Endothelial cell (in vitro differentiated cells): Measurements from ENCODE around the gene PRKAG2. TPM values are rescaled to one million over a fixed set of nuclear protein-coding genes. Genes with fewer than 3 reads are reported as not detected.

Experiments
- DNase-seq: peaks from one replicate; pipeline ENCODE4 v3.0.0; 2021; ENCODE audit warnings: low spot score
- H3K27ac Mint-ChIP-seq: one replicate; pipeline ENCODE4 v1.8.0; 2021; ENCODE audit warnings: mixed read lengths, inconsistent platforms; ENCODE audit not compliant: unreplicated experiment
- H3K27me3 Mint-ChIP-seq: one replicate; pipeline ENCODE4 v1.8.0; 2021; ENCODE audit warnings: mild to moderate bottlenecking, moderate library complexity, mixed read lengths, inconsistent platforms; ENCODE audit not compliant: unreplicated experiment
- H3K36me3 Mint-ChIP-seq: one replicate; pipeline ENCODE4 v1.8.0; 2021; ENCODE audit warnings: mild to moderate bottlenecking, low read depth, mixed read lengths, inconsistent platforms; ENCODE audit not compliant: unreplicated experiment
- H3K4me1 Mint-ChIP-seq: one replicate; pipeline ENCODE4 v1.8.0; 2021; ENCODE audit warnings: mild to moderate bottlenecking, mixed read lengths, inconsistent platforms; ENCODE audit not compliant: unreplicated experiment
- H3K4me3 Mint-ChIP-seq: one replicate; pipeline ENCODE4 v1.8.0; 2021; ENCODE audit warnings: mild to moderate bottlenecking, mixed read lengths, inconsistent platforms; ENCODE audit not compliant: unreplicated experiment
- H3K9me3 Mint-ChIP-seq: one replicate; pipeline ENCODE4 v1.8.0; 2021; ENCODE audit warnings: mixed read lengths, inconsistent platforms; ENCODE audit not compliant: unreplicated experiment
- CTCF ChIP-seq: fragments of 200-600 bp; sonication (generic); IDR thresholded peaks from one replicate; pipeline ENCODE4 v1.5.0; 2021; ENCODE audit warnings: antibody characterized with exemption; ENCODE audit not compliant: unreplicated experiment
- total RNA-seq: library from RNA; stranded (reverse); fragmentation: NEBNext Ultra II Directional; extraction: Animal tissue kit (Norgen Biotek cat#: 25700); gene quantifications from one replicate; pipeline ENCODE4 v1.2.1, GENCODE V29; 2021; ENCODE audit not compliant: unreplicated experiment

The PRKAG2 gene
- total RNA-seq, 1 donor from 2014 or later = 16.0 TPM

DNA sequence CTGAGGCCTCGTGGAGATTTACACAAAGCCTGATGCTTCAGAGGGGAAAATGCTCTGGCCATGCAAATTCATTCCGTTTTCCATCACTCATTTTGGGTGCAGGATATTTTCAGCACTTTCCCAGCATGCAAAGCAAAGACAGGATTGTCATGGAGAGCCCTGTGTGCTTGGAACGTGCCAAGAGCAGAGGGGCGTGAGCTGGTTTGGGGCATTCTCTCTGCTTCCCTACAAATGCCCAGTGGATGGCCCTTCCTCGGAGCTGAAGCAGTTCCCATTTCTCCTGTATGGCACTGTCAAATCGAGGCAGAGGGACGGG lies 164.1 kb downstream of the PRKAG2 start:
- TF ChIP-seq CTCF = no peak

GRCh38 chr7:151711906-151712809 lies 164.8 kb downstream of the PRKAG2 start:
- no peak overlapping the region for H3K4me3 Mint-ChIP-seq
- no peak overlapping the region for H3K27ac Mint-ChIP-seq
- no peak for DNase-seq
- no peak for TF ChIP-seq CTCF
- H3K36me3 Mint-ChIP-seq = no peaks in the 10 kb centered on the region
- H3K4me1 Mint-ChIP-seq = no peaks in the 10 kb centered on the region
- H3K9me3 Mint-ChIP-seq = no peaks in the 10 kb centered on the region
- peaks cover 10% of the 10 kb centered on the region for H3K27me3 Mint-ChIP-seq

More for the DNA sequence above, 164.1 kb downstream of the PRKAG2 start:
- DNase-seq = no peak
- Mint-ChIP-seq H3K27ac (no peak overlapping the region), H3K36me3 (no peaks in the 10 kb centered on the region), H3K4me3 (no peak overlapping the region), H3K9me3 (no peaks in the 10 kb centered on the region), H3K4me1 (no peaks in the 10 kb centered on the region), H3K27me3 (peaks cover 11% of the 10 kb centered on the region)

- TF ChIP-seq CTCF = no peak
- Mint-ChIP-seq H3K27ac (no peak overlapping the region), H3K36me3 (no peaks in the 10 kb centered on the region), H3K27me3 (peaks cover 10% of the 10 kb centered on the region), H3K4me1 (no peaks in the 10 kb centered on the region), H3K4me3 (no peak overlapping the region), H3K9me3 (no peaks in the 10 kb centered on the region)
- no peak for DNase-seq
Measured at GRCh38 chr7:151711435-151711872, 165.5 kb downstream of the PRKAG2 start.

DNA sequence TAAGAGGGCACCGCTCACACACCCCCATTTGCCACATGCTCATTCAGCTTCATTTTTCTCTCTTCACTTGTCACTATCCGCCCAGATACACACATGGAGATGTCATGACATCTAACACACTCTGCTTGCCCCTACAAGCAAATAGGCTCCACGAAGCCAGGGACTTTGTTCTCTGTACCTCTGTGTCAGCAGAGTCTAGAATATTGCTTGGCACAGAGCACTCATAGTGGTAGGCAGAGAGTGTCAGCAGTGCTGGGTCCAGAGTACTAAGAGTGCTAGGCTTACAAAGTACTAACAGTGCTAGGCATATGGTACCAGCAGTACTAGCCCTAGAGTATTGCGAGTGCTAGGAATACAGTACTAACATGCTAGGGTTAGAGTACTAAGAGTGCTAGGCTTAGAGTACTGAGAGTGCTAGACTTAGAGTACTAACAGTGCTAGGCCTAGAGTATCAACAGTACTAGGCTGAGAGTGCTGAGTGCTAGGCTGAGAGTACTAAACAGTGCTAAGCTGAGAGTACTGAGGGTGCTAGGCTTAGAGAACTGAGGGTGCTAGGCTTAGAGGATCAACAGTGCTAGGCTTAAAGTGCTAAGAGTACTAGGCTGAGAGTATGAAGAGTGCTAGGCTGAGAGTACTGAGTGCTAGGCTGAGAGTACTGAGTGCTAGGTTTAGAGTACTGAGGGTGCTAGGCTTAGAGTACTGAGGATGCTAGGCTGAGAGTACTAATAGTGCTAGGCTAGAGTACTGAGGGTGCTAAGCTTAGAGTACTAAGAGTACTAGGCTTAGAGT lies 166.1 kb downstream of the PRKAG2 start:
- H3K27ac Mint-ChIP-seq = no peak overlapping the region
- DNase-seq = no peak
- H3K4me3 Mint-ChIP-seq = no peak overlapping the region
- H3K27me3 Mint-ChIP-seq = peaks cover 10% of the 10 kb centered on the region
- no peaks in the 10 kb centered on the region for H3K36me3 Mint-ChIP-seq
- H3K4me1 Mint-ChIP-seq = no peaks in the 10 kb centered on the region
- no peaks in the 10 kb centered on the region for H3K9me3 Mint-ChIP-seq
- TF ChIP-seq CTCF = no peak
